Adrenal gland (tissue), 12 donors: ENCODE measurements around the gene DNAJC22. TPM values are rescaled to one million over a fixed set of nuclear protein-coding genes. Genes with fewer than 3 reads are reported as not detected.
A peak's percentile ranks its signal among the peaks of the same experiment; 100 is the strongest.

Source experiments
- DNase-seq, 7 donors: peaks; one replicate each; pipeline ENCODE4 v3.0.0-alpha.2; 2019 to 2020
- H3K27ac ChIP-seq, 5 donors: fragments of 200-600 bp; sonication (generic) in 4 of 5; 1 replicate in 3 of 5; 2 replicates in 2 of 5; pipeline versions ENCODE4 v1.5.1 to v1.8.0; 2016 to 2020; ENCODE audit warnings: mild to moderate bottlenecking in 1 of 5
- H3K27me3 ChIP-seq: fragments of 200-600 bp; 2 replicates; pipeline ENCODE4 v1.8.0; 2021
- H3K36me3 ChIP-seq, 2 donors: fragments of 200-600 bp; replicated peaks in 1 of 2; 1 replicate in 1 of 2; 2 replicates in 1 of 2; pipeline versions ENCODE4 v1.5.1 to v1.8.0; 2018 to 2022
- H3K4me1 ChIP-seq, 2 donors: fragments of 200-600 bp; replicated peaks in 1 of 2; 1 replicate in 1 of 2; 2 replicates in 1 of 2; pipeline versions ENCODE4 v1.5.1 to v1.8.0; 2018 to 2021
- H3K4me3 ChIP-seq, 4 donors: fragments of 200-600 bp; sonication (generic) in 3 of 4; one replicate each; pipeline ENCODE4 v1.5.1; 2016 to 2018
- H3K9me3 ChIP-seq, 3 donors: fragments of 200-600 bp; sonication (generic) in 1 of 3; replicated peaks in 1 of 3; 1 replicate in 2 of 3; 2 replicates in 1 of 3; pipeline versions ENCODE4 v1.5.1 to v1.8.0; 2016 to 2021
- POLR2A ChIP-seq, 2 donors: fragments of 450-650 bp; IDR thresholded peaks; one replicate each; pipeline ENCODE4 v1.6.1; 2017; ENCODE audit warnings: antibody characterized with exemption in 2 of 2, mild to moderate bottlenecking in 2 of 2, moderate library complexity in 1 of 2
- WGBS, 4 donors: extraction: QIAGEN DNeasy Blood & Tissue Kit in 2 of 4; methylation state at CpG; one replicate each; pipeline versions ENCODE4 v1.1.5 to v1.1.7; 2013 to 2017; 5-methylcytosine and 5-hydroxymethylcytosine counted together
- intact Hi-C, 2 donors: fragments of 100-400 bp; cut with DNase I; formaldehyde crosslinking; loops; one replicate each; pipeline versions ENCODE4 v1.14.1 to v1.15.0; 2022 to 2023
- polyA plus RNA-seq, 3 donors: library from polyadenylated mRNA; stranded (reverse); fragments of 200-250 nt in 2 of 3; fragments of 350-450 nt in 1 of 3; fragmentation: Illumina TruSeq in 1 of 3; extraction: RNeasy Lipid Tissue Mini Kit (QIAGEN cat#74804) in 1 of 3; gene quantifications; one replicate each; pipeline ENCODE4 v1.2.3, GENCODE V29; 2013 to 2014
- total RNA-seq, 9 donors: library from RNA; depleted of rRNA in 4 of 9; stranded (reverse); fragments of >200 nt in 4 of 9; fragments of 120-200 nt in 1 of 9; fragmentation: NEBNext Ultra II Directional in 1 of 9; extraction: Animal tissue kit (Norgen Biotek cat#: 25700) in 1 of 9; gene quantifications; one replicate each; pipeline versions ENCODE4 v1.1.0 to v1.2.4, GENCODE V29; 2013 to 2023
- TF ChIP-seq, protein P1 (sequence below), 6 experiments: fragments of 450-650 bp in 4 of 6; fragments of 200-600 bp in 2 of 6; sonication (generic) in 1 of 6; IDR thresholded peaks; 1 replicate in 5 of 6; 2 replicates in 1 of 6; pipeline versions ENCODE4 v1.5.1 to v1.8.0; 2016 to 2021; ENCODE audit warnings: antibody characterized with exemption in 6 of 6, mild to moderate bottlenecking in 2 of 6, moderate library complexity in 1 of 6
- donor health status: healthy with polysubstance abuse.
- donor health status: Bipolar disorder and iron deficiency.
- donor health status: DM: yes; HTN: yes; CAD: no.
- donor health status: DM: no; HTN: no; CAD: no.
- donor health status: DM: no; HTN: no; CAD: no.
- donor health status: DM: yes; HTN: yes; CAD: no.

DNAJC22 gene
- total and polyA plus RNA-seq, 12 donors: 0.40 to 2.9 (median 0.65) TPM

- Histone ChIP-seq H3K27ac (no peak overlapping the region), H3K27me3 (no peaks in the 10 kb centered on the region), H3K36me3 (no peaks in the 10 kb centered on the region), H3K4me1 (no peaks in the 10 kb centered on the region), H3K4me3 (no peak overlapping the region), H3K9me3 (no peaks in the 10 kb centered on the region)
- intact Hi-C loops: loop anchor here (5.0 kb wide), 1 partner anchor 153 kb away; no protein-coding TSS in a partner anchor
- DNase-seq: peak in 1 of 7 donors; percentile 29
- WGBS, 4 donors: 70 to 81% (median 76%) methylated on average over 7 of the region's 7 CpGs
- TF ChIP-seq, protein P1, sequence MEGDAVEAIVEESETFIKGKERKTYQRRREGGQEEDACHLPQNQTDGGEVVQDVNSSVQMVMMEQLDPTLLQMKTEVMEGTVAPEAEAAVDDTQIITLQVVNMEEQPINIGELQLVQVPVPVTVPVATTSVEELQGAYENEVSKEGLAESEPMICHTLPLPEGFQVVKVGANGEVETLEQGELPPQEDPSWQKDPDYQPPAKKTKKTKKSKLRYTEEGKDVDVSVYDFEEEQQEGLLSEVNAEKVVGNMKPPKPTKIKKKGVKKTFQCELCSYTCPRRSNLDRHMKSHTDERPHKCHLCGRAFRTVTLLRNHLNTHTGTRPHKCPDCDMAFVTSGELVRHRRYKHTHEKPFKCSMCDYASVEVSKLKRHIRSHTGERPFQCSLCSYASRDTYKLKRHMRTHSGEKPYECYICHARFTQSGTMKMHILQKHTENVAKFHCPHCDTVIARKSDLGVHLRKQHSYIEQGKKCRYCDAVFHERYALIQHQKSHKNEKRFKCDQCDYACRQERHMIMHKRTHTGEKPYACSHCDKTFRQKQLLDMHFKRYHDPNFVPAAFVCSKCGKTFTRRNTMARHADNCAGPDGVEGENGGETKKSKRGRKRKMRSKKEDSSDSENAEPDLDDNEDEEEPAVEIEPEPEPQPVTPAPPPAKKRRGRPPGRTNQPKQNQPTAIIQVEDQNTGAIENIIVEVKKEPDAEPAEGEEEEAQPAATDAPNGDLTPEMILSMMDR (IDR thresholded peaks at IDR 0.05): no peak
- TF ChIP-seq POLR2A (IDR thresholded peaks at IDR 0.05): no peak
Observed at GRCh38 chr12:49359671-49360070, 13.0 kb downstream of the DNAJC22 start.

- H3K27me3 ChIP-seq: no peaks in the 10 kb centered on the region
- H3K27ac ChIP-seq: no peak overlapping the region
- no peaks in the 10 kb centered on the region for H3K36me3 ChIP-seq
- DNase-seq: no peak
- 95 to 100% (median 97%) methylated on average over 1 of the region's 1 CpG for WGBS, 4 donors
- peaks cover 0 to 13% of the 10 kb centered on the region in 2 donors for H3K4me1 ChIP-seq
- no peaks in the 10 kb centered on the region for H3K9me3 ChIP-seq
- no peak for TF ChIP-seq POLR2A (IDR thresholded peaks at IDR 0.05)
- TF ChIP-seq, protein P1 (IDR thresholded peaks at IDR 0.05): no peak
- intact Hi-C loops: loop anchor here (5.0 kb wide), 1 partner anchor 150 kb away; no protein-coding TSS in a partner anchor
- no peak overlapping the region for H3K4me3 ChIP-seq
Observed at GRCh38 chr12:49362077-49362476, 15.4 kb downstream of the DNAJC22 start.

DNA sequence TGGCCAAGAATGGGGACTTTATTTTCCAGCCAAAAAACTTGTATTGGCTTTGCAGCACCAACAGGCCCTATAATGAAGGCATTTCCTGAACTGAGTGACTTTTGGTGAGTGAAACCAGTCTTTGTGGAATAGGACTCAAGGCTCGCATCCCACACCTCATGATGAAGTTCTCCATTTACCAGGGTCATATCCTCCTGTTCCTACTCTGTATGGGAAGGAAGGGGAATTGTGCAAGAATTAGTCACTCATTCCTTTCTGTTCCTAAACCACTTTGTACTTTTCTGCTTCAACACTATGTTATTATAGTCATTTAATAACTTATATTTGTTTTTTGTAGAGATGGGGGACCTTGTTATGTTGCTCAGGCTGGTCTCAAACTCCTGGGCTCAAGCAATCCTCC is 18.3 kb downstream of the DNAJC22 start:
- Histone ChIP-seq H3K27me3 (no peaks in the 10 kb centered on the region), H3K36me3 (no peaks in the 10 kb centered on the region), H3K4me3 (no peak overlapping the region), H3K9me3 (no peaks in the 10 kb centered on the region), H3K4me1 (peaks cover 15 to 35% of the 10 kb centered on the region in 2 donors), H3K27ac (peak overlapping the region in 1 of 5 donors; percentile 42)
- peak in 2 of 7 donors; percentile 31 to 49 for DNase-seq
- no peak for TF ChIP-seq POLR2A (IDR thresholded peaks at IDR 0.05)
- TF ChIP-seq, protein P1 (IDR thresholded peaks at IDR 0.05): no peak
- intact Hi-C loops: loop anchor here (5.0 kb wide), 1 partner anchor 147 kb away; no protein-coding TSS in a partner anchor
- 69 to 92% (median 78%) methylated on average over 1 of the region's 1 CpG for WGBS, 4 donors

- H3K4me3 ChIP-seq: peak overlapping the region in 1 of 4 donors; percentile 68
- no peaks in the 10 kb centered on the region for H3K36me3 ChIP-seq
- H3K9me3 ChIP-seq: no peaks in the 10 kb centered on the region
- 55 to 59% (median 58%) methylated on average over 5 of the region's 5 CpGs for WGBS, 4 donors
- H3K27ac ChIP-seq: peak overlapping the region in 1 of 5 donors; percentile 42
- intact Hi-C loops: no loop called here
- no peaks in the 10 kb centered on the region for H3K27me3 ChIP-seq
- TF ChIP-seq, protein P1 (IDR thresholded peaks at IDR 0.05): no peak
- TF ChIP-seq POLR2A (IDR thresholded peaks at IDR 0.05): no peak
- H3K4me1 ChIP-seq: peaks cover 16 to 36% of the 10 kb centered on the region in 2 donors
- DNase-seq: no peak
Observed at GRCh38 chr12:49365542-49365941, 18.9 kb downstream of the DNAJC22 start.
